Neural crest cell (in vitro differentiated cells): ENCODE results near the gene FN3KRP. TPM values are rescaled to one million over a fixed set of nuclear protein-coding genes. Genes with fewer than 3 reads are reported as not detected.
A peak's percentile ranks its signal among the peaks of the same experiment; 100 is the strongest.

Source experiments
- DNase-seq: peaks from one replicate; pipeline ENCODE4 v3.0.0; 2021; ENCODE audit warnings: low read depth, mixed read lengths, low spot score
- H3K27ac Mint-ChIP-seq: one replicate; pipeline ENCODE4 v1.8.0; 2021; ENCODE audit warnings: mild to moderate bottlenecking, mixed read lengths; ENCODE audit not compliant: unreplicated experiment
- H3K27me3 Mint-ChIP-seq: 2 replicates; pipeline ENCODE4 v1.8.0; 2021; ENCODE audit warnings: low read depth, mild to moderate bottlenecking, mixed read lengths
- H3K36me3 Mint-ChIP-seq: 2 replicates; pipeline ENCODE4 v1.8.0; 2021; ENCODE audit warnings: low read depth, mild to moderate bottlenecking, mixed read lengths
- H3K4me1 Mint-ChIP-seq: 2 replicates; pipeline ENCODE4 v1.8.0; 2021; ENCODE audit warnings: mixed read lengths
- H3K4me3 Mint-ChIP-seq: one replicate; pipeline ENCODE4 v1.8.0; 2021; ENCODE audit warnings: mild to moderate bottlenecking, mixed read lengths
- H3K9me3 Mint-ChIP-seq: 2 replicates; pipeline ENCODE4 v1.8.0; 2021; ENCODE audit warnings: mixed read lengths
- total RNA-seq: library from RNA; stranded (reverse); gene quantifications from 2 replicates; pipeline ENCODE4 v1.2.1, GENCODE V29; 2021
- TF ChIP-seq, protein P1 (sequence below): fragments of 200-600 bp; sonication (generic); conservative IDR thresholded peaks from 2 replicates; pipeline ENCODE4 v1.5.0; 2021; ENCODE audit warnings: antibody characterized with exemption, mild to moderate bottlenecking

FN3KRP gene
- total RNA-seq, 1 donor from 2014 or later: 44.1 TPM

DNA sequence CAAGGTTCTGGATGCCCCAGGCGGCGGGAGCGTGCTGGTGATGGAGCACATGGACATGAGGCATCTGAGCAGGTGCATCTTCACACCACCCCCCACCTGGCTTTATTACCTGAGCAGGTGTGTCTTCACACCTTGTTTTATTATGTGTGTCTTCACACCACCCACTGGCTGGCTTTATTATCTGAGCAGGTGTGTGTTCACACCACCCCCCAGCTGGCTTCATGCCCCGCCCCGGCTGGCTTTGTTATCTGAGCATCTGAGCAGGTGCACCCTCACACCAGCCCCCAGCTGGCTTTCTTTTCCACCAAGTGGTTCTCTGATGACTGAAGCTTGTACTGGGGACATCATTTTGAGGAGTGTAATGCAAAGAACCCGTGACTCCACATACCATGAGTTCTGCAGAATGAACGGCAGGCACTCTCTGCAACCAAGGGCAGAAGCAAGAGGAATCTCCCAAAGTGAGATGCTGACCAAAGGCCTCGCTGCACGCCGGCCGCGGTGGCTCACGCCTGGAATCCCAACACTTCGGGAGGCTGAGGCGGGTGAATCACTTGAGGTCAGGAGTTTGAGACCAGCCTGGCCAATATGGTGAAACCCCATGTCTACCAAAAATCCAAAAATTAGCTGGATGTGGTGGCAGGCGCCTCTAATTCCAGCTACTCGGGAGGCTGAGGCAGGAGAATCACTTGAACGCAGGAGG lies 2.6 kb downstream of the FN3KRP start:
- TF ChIP-seq, protein P1, sequence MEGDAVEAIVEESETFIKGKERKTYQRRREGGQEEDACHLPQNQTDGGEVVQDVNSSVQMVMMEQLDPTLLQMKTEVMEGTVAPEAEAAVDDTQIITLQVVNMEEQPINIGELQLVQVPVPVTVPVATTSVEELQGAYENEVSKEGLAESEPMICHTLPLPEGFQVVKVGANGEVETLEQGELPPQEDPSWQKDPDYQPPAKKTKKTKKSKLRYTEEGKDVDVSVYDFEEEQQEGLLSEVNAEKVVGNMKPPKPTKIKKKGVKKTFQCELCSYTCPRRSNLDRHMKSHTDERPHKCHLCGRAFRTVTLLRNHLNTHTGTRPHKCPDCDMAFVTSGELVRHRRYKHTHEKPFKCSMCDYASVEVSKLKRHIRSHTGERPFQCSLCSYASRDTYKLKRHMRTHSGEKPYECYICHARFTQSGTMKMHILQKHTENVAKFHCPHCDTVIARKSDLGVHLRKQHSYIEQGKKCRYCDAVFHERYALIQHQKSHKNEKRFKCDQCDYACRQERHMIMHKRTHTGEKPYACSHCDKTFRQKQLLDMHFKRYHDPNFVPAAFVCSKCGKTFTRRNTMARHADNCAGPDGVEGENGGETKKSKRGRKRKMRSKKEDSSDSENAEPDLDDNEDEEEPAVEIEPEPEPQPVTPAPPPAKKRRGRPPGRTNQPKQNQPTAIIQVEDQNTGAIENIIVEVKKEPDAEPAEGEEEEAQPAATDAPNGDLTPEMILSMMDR: no peak
- no peak overlapping the region for H3K27ac Mint-ChIP-seq
- H3K4me1 Mint-ChIP-seq: peaks cover 16% of the 10 kb centered on the region
- DNase-seq: no peak
- peak overlapping the region; percentile 41 for H3K4me3 Mint-ChIP-seq
- H3K9me3 Mint-ChIP-seq: no peaks in the 10 kb centered on the region
- peaks cover 19% of the 10 kb centered on the region for H3K36me3 Mint-ChIP-seq
- H3K27me3 Mint-ChIP-seq: no peaks in the 10 kb centered on the region

DNA sequence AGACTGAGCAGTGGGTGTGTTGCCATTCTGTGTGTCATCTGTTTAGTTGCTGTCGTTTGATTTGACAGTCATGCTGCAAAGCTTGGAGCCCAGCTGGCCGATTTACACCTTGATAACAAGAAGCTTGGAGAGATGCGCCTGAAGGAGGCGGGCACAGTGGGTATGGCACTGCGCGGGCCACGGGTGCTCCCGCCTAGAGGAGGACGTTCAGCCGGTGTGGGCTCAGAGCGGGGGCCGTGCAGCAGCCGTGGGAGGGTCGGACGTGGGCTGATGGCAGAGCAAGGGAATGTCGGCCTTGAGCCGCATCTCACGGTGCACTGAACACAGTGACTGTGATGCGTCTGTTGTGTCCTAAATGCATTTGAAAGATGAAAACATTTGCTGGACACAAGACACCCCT lies 3.7 kb downstream of the FN3KRP start:
- Mint-ChIP-seq H3K27me3 (no peaks in the 10 kb centered on the region), H3K9me3 (no peaks in the 10 kb centered on the region), H3K36me3 (peaks cover 19% of the 10 kb centered on the region), H3K27ac (peak overlapping the region; percentile 27), H3K4me3 (peak overlapping the region; percentile 9), H3K4me1 (peaks cover 16% of the 10 kb centered on the region)
- DNase-seq: no peak
- TF ChIP-seq, protein P1: no peak

DNA sequence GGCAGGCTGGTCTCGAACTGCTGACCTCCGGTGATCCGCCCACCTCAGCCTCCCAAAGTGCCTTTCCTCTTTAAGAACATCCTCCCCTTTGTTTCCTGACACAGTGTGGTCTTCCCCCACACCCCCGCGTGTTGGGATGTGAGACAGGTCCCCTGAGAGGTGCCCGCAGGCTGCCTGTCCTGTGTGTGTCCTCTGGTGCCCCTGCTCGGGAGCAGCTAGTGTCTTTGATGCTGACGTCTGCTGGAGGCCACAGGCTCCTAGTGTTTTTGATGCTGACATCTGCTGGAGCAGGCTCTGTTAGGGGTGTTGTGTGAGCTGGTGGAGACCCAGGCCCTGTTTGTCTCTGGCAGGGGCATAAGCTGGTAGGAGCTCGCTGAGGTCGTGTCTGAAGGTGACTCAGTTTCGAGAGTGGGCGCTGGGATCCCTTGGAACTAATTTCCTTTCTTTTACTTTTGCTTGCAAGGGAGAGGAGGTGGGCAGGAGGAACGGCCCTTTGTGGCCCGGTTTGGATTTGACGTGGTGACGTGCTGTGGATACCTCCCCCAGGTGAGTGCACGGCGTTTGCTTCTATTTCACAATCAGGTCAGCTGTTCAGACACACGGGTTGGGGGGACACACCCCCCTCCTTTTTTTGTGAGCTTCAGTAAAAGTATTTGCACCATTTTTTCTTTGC lies 6.0 kb downstream of the FN3KRP start:
- TF ChIP-seq, protein P1: no peak
- Mint-ChIP-seq H3K27ac (peak overlapping the region; percentile 62), H3K36me3 (peaks cover 20% of the 10 kb centered on the region), H3K9me3 (no peaks in the 10 kb centered on the region), H3K4me1 (peaks cover 8% of the 10 kb centered on the region), H3K4me3 (peak overlapping the region; percentile 34), H3K27me3 (no peaks in the 10 kb centered on the region)
- no peak for DNase-seq

DNA sequence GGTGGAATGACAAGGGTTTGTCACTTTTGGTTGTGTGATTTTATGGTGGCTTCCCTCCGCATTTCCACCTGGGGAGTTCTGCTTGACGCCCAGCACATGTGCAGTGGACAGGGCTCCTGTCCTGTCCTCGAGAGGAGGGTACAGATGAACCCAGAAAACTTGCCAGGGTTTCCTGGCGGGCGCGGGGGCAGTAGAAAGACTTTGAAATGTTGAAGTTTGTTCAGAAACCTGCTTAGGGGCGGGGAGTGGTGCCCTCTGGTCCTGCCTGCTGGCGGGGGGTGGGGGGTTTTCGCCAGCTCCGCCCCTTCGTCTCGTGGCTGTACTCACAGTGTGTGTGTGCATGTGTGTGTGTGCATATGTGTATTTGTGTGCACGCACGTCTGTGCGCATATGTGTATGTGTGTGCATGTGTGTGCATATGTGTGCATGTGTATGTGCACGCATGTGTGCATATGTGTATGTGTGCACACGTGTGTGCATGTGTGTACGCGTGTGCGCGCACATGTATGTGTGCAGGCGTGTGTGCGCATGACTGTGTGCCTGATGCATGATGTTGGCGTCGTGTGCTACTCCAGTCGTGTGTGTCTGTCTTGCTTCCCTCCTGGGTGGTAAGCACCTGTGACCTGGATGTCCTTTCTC lies 6.8 kb downstream of the FN3KRP start:
- no peak for DNase-seq
- Mint-ChIP-seq H3K36me3 (peaks cover 19% of the 10 kb centered on the region), H3K27me3 (no peaks in the 10 kb centered on the region)

DNA sequence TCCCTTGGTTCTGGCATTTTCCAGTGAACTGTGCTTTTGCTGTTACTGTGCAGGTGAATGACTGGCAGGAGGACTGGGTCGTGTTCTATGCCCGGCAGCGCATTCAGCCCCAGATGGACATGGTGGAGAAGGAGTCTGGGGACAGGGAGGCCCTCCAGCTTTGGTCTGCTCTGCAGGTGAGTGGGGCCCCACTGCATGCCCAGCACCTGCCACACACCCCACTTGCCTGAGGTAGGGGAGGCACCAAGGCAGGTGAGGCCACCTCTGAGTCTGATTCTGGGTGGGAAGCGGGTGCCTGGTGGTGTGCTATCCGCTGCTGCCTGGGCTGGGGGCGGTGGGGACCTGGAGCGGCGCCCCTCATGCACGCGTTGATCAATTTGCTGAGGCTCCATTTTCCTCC lies 9.9 kb downstream of the FN3KRP start:
- no peaks in the 10 kb centered on the region for H3K27me3 Mint-ChIP-seq
- no peaks in the 10 kb centered on the region for H3K4me1 Mint-ChIP-seq
- H3K36me3 Mint-ChIP-seq: peaks cover 22% of the 10 kb centered on the region
- H3K9me3 Mint-ChIP-seq: no peaks in the 10 kb centered on the region
- no peak overlapping the region for H3K27ac Mint-ChIP-seq
- DNase-seq: no peak
- H3K4me3 Mint-ChIP-seq: no peak overlapping the region
- TF ChIP-seq, protein P1: no peak

More for the DNA sequence above, 6.8 kb downstream of the FN3KRP start:
- TF ChIP-seq, protein P1: no peak
- H3K4me1 Mint-ChIP-seq: no peaks in the 10 kb centered on the region
- no peaks in the 10 kb centered on the region for H3K9me3 Mint-ChIP-seq
- no peak overlapping the region for H3K4me3 Mint-ChIP-seq
- no peak overlapping the region for H3K27ac Mint-ChIP-seq
